Uterus (tissue), 2 donors: ENCODE results near the gene CCNA2.

ENCODE experiments used
- CTCF ChIP-seq, 4 experiments: fragments of 200-600 bp in 2 of 4; fragments of 450-650 bp in 2 of 4; sonication (generic) in 2 of 4; IDR thresholded peaks; one replicate each; pipeline ENCODE4 v1.5.1; 2016 to 2019; ENCODE audit warnings: antibody characterized with exemption in 4 of 4, mild to moderate bottlenecking in 2 of 4, moderate library complexity in 1 of 4
- POLR2A ChIP-seq, 2 donors: fragments of 450-650 bp; IDR thresholded peaks; one replicate each; pipeline ENCODE4 v1.6.1; 2016; ENCODE audit warnings: antibody characterized with exemption in 2 of 2, mild to moderate bottlenecking in 1 of 2, moderate library complexity in 1 of 2

- TF ChIP-seq CTCF (IDR thresholded peaks at IDR 0.05) = no peak
- TF ChIP-seq POLR2A (IDR thresholded peaks at IDR 0.05) = no peak
Measured at GRCh38 chr4:121801715-121802075, 22.0 kb downstream of the CCNA2 start.
